Lung (tissue), 12 donors: Measurements from ENCODE around the gene DAAM1. TPM values are rescaled to one million over a fixed set of nuclear protein-coding genes. Genes with fewer than 3 reads are reported as not detected.
A peak's percentile ranks its signal among the peaks of the same experiment; 100 is the strongest.

Source experiments
- ATAC-seq: fragments of 200-7000 bp; cut with Tn5 transposase; one replicate; pipeline ENCODE4 v1.9.1; 2020; ENCODE audit warnings: moderate number of reproducible peaks; ENCODE audit not compliant: insufficient read depth, low FRiP score
- DNase-seq, 3 donors: peaks; one replicate each; pipeline ENCODE4 v3.0.0-alpha.2; 2013 to 2017
- H3K27ac ChIP-seq, 2 donors: one replicate each; pipeline ENCODE4 v1.5.1; 2013; ENCODE audit warnings: mild to moderate bottlenecking in 2 of 2, moderate library complexity in 2 of 2, control low read depth in 1 of 2, inconsistent platforms in 1 of 2, low read depth in 1 of 2, low read length in 1 of 2
- H3K27me3 ChIP-seq, 3 donors: one replicate each; pipeline ENCODE4 v1.5.1; 2013; ENCODE audit warnings: low read length in 2 of 3; ENCODE audit not compliant: control insufficient read depth in 3 of 3, insufficient read depth in 3 of 3
- H3K36me3 ChIP-seq, 4 donors: one replicate each; pipeline ENCODE4 v1.5.1; 2013; ENCODE audit warnings: low read length in 4 of 4, mild to moderate bottlenecking in 1 of 4, moderate library complexity in 1 of 4; ENCODE audit not compliant: control insufficient read depth in 4 of 4, insufficient read depth in 4 of 4
- H3K4me1 ChIP-seq, 5 donors: one replicate each; pipeline ENCODE4 v1.5.1; 2013; ENCODE audit warnings: low read length in 5 of 5, mild to moderate bottlenecking in 2 of 5, moderate library complexity in 1 of 5; ENCODE audit not compliant: control insufficient read depth in 5 of 5, insufficient read depth in 5 of 5
- H3K4me3 ChIP-seq: one replicate; pipeline ENCODE4 v1.5.1; 2013; ENCODE audit warnings: mild to moderate bottlenecking, control low read depth, moderate library complexity
- H3K9ac ChIP-seq, 2 donors: one replicate each; pipeline ENCODE4 v1.5.1; 2013; ENCODE audit warnings: low read length in 2 of 2, control low read depth in 1 of 2; ENCODE audit not compliant: insufficient read depth in 1 of 2
- H3K9me3 ChIP-seq, 4 donors: one replicate each; pipeline ENCODE4 v1.5.1; 2013; ENCODE audit warnings: low read length in 3 of 4, mild to moderate bottlenecking in 1 of 4, moderate library complexity in 1 of 4; ENCODE audit not compliant: control insufficient read depth in 4 of 4, insufficient read depth in 3 of 4
- CTCF ChIP-seq: IDR thresholded peaks from 2 replicates; pipeline ENCODE4 v1.5.1; 2012; ENCODE audit warnings: mild to moderate bottlenecking; ENCODE audit errors: control extremely low read depth, extremely low read depth
- WGBS, 2 donors: extraction: QIAGEN DNeasy Blood & Tissue Kit; methylation state at CpG; one replicate each; pipeline ENCODE4 v1.1.7; 2013; 5-methylcytosine and 5-hydroxymethylcytosine counted together
- polyA plus RNA-seq, 2 donors: library from polyadenylated mRNA; stranded (reverse); fragments of 200-250 nt; gene quantifications; one replicate each; pipeline ENCODE4 v1.2.1, GENCODE V29; 2013
- total RNA-seq, 2 donors: library from RNA; depleted of rRNA in 1 of 2; stranded (reverse); fragments of >200 nt in 1 of 2; gene quantifications; one replicate each; pipeline ENCODE4 v1.2.1, GENCODE V29; 2014 to 2021
- donor health status: control.
- donor health status: control.
- donor health status: Bipolar disorder and iron deficiency.
- donor health status: healthy.
- donor health status: DM: yes; HTN: yes; CAD: no.

Gene DAAM1
- total and polyA plus RNA-seq, 4 donors, result 10.3 to 84.6 (median 32.6) TPM

GRCh38 chr14:59229653-59230406, 41.4 kb downstream of the DAAM1 start:
- Histone ChIP-seq H3K36me3 (no peaks in the 10 kb centered on the region), H3K27me3 (no peaks in the 10 kb centered on the region), H3K4me1 (peaks cover 0 to 49% (median 0%) of the 10 kb centered on the region in 5 donors), H3K4me3 (no peak overlapping the region), H3K9ac (no peak overlapping the region), H3K9me3 (no peaks in the 10 kb centered on the region), H3K27ac (peak overlapping the region in 1 of 2 donors; percentile 14)
- WGBS, 2 donors, result 83 to 88% methylated on average over 3 of the region's 3 CpGs
- TF ChIP-seq CTCF, result no peak
- no peak for DNase-seq
- ATAC-seq, result no peak

- H3K27ac ChIP-seq, result no peak overlapping the region
- H3K4me3 ChIP-seq, result no peak overlapping the region
- no peaks in the 10 kb centered on the region for H3K9me3 ChIP-seq
- TF ChIP-seq CTCF, result no peak
- 61 to 90% methylated on average over 4 of the region's 4 CpGs for WGBS, 2 donors
- peaks cover 0 to 51% (median 0%) of the 10 kb centered on the region in 5 donors for H3K4me1 ChIP-seq
- ATAC-seq, result no peak
- H3K36me3 ChIP-seq, result no peaks in the 10 kb centered on the region
- no peaks in the 10 kb centered on the region for H3K27me3 ChIP-seq
- H3K9ac ChIP-seq, result no peak overlapping the region
- DNase-seq, result no peak
These were observed 47.7 kb downstream of the DAAM1 start for GRCh38 chr14:59236195-59236594.

- Histone ChIP-seq H3K4me3 (no peak overlapping the region), H3K9me3 (no peaks in the 10 kb centered on the region), H3K36me3 (no peaks in the 10 kb centered on the region), H3K27me3 (no peaks in the 10 kb centered on the region), H3K4me1 (peaks cover 0 to 48% (median 0%) of the 10 kb centered on the region in 5 donors), H3K9ac (no peak overlapping the region), H3K27ac (peak overlapping the region in 1 of 2 donors; percentile 37)
- TF ChIP-seq CTCF, result no peak
- DNase-seq (no peak), ATAC-seq (no peak)
- 77 to 83% methylated on average over 5 of the region's 5 CpGs for WGBS, 2 donors
These were observed 49.7 kb downstream of the DAAM1 start for GRCh38 chr14:59238216-59238615.
